HG02588 (cell line): ENCODE data around the gene ZCCHC8.
"Not testable (repeated sequence)": the region's sequence is repeated elsewhere in the genome, so short reads cannot be mapped to it uniquely, and the experiment has no call there.

Source experiments
- ATAC-seq: cut with Tn5 transposase; IDR thresholded peaks from one replicate; pipeline ENCODE4 v1.9.1; 2021; ENCODE audit warnings: mild to moderate bottlenecking, moderate library complexity; ENCODE audit not compliant: unreplicated experiment

ZCCHC8 gene

DNA sequence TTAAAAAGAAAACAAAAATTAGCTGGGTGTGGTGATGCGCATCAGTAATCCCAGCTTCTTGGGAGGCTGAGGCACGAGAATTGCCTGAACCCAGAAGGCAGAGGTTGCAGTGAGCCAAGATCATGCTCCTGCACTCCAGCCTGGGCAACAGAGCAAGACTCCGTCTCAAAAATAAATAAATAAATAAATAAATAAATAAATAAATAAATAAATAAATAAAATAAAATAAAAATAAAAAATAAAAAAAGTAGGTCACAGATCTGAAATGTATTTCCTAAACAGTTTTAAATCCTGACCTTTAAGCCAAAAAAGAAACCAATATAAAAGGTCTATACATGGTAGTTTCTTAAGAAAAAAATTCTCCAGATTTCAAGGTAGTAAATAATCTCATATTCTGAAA is 12.3 kb upstream of the ZCCHC8 start:
- not testable (repeated sequence) for ATAC-seq

DNA sequence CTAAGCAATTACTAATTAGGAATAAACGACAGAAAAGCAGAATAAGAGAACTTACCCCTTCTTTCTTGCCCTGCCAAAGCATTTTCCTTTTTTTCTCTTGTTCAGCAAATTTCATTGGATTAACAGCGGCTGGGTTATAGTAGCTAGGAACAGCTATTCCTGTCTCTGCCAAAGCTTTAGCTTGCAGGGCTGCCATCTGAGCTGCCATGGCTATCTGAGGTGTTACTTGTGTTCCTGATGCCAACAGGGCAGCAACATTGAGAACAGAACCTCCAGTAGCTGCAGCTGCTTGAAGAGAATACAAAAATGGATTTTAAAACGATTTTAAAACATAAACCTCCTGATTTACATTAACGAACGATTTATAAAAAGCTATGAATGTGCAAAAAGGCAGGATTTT is 7.4 kb upstream of the ZCCHC8 start:
- no peak for ATAC-seq

DNA sequence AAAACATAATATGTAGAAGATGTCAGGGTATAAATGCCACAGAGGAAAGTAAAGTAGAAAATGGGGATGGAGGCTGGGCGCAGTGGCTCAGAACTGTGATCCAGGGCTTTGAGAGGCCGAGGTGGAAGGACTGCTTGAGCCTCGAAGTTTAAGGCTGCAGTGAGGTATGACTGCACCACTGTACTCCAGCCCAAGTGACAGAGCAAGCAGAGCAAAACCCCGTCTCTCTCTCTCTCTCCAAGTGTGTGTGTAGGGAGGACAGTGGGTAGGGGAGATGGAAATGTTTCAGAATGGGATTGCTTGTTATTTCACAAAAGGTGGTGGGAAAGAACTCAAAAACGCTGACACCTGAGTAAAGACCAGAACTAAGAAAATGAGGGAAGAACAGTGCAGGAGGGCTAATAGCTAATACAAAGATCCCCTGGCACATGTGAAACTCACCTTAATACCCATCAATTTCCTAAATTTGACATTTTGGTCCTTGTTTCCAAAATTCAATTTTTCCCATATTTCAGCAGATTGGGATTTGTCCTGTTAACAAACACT is 5.7 kb upstream of the ZCCHC8 start:
- ATAC-seq = no peak

GRCh38 chr12:122505419-122506051 is 4.8 kb upstream of the ZCCHC8 start:
- ATAC-seq = no peak

DNA sequence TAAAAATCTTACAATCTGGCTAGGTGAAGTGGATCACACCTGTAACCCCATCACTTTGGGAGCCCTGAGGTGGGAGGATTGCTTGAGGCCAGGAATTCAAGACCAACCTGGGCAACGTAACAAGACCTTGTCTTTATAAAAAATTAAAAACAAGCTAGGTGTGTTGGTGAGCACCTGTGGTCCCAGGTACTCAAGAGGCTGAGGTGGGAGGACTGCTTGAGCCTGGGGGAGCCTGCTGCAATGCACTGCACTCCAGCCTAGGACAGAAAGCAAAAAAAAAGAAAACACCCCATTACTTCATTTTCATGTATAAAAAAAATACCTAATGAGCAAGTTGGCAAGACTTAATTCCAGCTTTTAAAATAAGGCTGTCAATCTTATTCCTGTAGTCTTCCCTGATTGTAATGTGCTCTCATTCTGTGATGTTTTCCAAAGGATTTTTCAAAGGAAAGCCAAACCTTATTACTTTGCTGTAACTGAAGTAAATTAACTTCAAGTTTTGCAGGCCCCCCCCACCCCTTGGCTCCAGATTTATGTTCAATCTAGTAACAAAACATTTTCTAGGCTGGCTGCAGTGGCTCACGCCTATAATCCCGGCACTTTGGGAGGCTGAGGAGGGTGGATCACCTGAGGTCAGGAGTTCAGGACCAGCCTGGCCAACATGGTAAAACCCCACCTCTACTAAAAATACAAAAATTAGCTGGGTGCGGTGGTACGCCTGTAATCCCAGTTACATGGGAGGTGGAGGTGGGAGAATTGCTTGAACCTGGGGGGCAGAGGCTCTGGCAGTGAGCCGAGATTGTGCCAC is 3.3 kb upstream of the ZCCHC8 start:
- no peak for ATAC-seq

DNA sequence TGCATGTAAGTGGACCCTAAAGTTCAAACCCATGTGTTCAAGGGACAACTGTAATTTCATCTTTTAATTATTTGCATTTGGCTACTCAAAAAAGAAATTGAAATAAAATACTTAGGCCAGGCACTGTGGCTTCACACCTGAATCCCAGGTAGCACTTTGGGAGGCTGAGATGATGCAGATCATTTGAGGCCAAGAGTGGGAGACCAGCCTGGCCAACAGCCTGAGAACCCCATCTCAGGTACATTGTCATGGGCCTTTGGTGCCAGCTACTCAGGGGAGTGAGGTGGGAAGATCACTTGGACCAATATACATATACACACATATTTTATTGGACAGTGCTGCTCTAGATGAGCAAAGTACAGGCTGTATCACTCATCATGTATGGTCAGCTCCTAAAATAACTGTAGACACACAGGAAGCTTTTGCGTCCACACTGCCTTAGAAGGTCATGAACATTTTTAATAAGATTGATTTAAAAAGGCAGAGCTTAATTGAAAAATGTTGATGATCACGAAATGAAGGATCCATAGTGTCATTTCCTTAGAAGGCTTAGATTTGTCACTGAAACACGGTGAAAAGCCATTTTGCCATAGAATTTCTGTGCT is 2.5 kb upstream of the ZCCHC8 start:
- ATAC-seq = no peak

GRCh38 chr12:122501489-122501989 is 807 bp upstream of the ZCCHC8 start:
- no peak for ATAC-seq

GRCh38 chr12:122499991-122500684 is 594 bp downstream of the ZCCHC8 start:
- ATAC-seq = peak; percentile 6

DNA sequence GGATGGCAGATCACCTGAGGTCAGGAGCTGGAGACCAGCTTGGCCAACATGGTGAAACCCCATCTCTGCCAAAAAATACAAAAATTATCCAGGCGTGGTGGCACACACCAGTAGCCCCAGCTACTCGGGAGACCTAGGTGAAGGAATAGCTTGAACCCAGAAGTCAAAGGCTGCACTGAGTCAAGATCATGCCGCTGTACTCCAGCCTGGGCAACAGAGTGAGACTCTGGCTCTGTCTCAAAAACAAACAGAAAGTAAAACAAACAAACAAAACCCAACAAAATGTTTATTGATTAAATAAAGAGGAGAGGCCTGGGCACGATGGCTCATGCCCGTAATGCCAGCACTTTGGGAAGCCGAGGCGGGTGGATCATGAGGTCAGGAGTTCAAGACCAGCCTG is 5.5 kb downstream of the ZCCHC8 start:
- no peak for ATAC-seq

- not testable (repeated sequence) for ATAC-seq
Observed at GRCh38 chr12:122493222-122493621, 7.5 kb downstream of the ZCCHC8 start.

DNA sequence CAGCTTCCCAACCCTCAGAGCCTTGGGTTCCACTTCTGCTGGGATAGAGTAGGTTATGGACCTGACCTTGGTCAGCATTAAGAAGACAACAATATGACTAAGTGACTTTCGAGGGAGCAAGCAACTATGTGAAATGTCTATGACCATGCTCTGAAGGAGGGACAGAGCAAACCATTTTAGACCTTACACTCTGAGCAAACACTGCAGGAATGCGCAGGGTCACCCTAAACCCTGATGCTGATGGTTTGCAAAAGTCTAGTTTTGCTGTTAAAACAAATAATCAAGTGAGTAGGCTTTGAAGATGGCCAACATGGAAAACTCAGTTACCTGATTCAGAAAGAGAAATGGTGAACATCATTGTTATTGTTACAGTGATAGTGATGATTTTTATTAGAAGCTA is 8.7 kb downstream of the ZCCHC8 start:
- no peak for ATAC-seq

DNA sequence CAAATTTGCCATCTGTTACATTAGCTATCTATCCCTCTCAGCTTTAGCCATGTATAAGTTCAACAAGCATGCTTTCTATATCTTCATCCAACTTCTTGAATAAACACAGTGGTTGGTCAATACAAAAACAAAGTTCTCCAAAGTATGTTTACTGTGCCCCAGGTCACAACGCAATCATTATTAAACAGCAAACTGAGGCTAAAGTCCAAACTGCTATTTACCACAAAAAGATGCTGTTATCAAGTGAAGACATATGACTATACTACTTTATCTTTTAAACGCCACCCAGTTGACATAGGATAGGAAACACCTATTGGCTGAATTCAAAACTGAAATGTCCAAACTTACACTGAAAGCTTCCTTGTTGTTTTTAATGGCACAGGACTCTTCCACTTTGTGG is 11.7 kb downstream of the ZCCHC8 start:
- no peak for ATAC-seq

DNA sequence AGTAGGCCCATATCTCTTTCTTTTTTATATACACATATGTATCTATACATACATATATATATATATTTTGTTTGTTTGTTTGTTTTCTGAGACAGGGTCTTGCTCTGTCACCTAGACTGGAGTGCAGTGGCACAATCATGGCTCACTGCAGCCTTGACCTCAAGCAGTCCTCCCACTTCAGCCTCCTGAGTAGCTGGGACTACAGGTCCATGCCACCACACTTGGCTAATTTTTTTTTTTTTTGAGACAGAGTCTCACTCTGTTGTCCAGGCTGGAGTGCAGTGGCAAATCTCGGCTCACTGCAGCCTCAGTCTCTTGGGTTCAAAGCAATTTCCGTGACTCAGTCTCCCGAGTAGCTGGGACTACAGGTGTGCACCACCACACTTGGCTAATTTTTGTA is 12.9 kb downstream of the ZCCHC8 start:
- not testable (repeated sequence) for ATAC-seq

- ATAC-seq = no peak
Observed at GRCh38 chr12:122486805-122487426, 13.8 kb downstream of the ZCCHC8 start.

- not testable (repeated sequence) for ATAC-seq
Observed at GRCh38 chr12:122486360-122486759, 14.4 kb downstream of the ZCCHC8 start.

DNA sequence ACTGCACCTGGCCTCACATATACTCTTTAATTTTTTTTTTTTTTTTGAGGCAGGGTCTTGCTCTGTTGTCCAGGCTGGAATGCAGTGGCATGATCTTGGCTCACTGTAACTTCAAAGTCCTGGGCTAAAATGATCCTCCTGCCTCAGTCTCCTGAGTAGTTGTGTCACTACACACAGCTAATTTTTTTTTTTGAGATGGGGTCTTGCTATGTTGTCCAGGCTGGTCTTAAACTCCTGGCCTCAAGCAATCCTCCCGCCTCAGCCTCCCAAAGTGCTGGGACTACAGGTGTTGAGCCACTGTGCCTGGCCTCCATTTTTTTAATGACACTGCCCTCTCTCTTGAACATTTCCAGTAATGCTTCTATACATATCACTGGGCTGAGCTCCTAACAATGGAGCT is 16.3 kb downstream of the ZCCHC8 start:
- not testable (repeated sequence) for ATAC-seq

DNA sequence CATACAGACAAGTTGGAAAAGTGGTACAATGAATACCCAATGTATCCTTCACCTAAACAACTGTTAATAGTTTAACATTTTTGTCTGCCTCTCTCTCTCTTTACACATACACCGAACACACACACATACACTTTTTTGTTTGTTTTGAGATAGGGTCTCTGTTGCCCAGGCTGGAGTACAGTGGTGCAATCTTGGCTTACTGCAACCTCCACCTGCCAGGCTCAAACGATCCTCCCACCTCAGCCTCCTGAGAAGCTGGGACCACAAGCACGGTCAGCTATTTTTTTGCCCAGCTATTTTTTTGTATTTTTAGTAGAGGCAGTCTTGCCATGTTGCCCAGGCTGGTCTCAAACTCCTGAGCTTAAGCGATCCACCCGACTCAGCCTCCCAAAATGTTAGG is 16.8 kb downstream of the ZCCHC8 start:
- ATAC-seq = no peak

GRCh38 chr12:122481861-122482260 is 18.9 kb downstream of the ZCCHC8 start:
- ATAC-seq = no peak

GRCh38 chr12:122480753-122481152 is 20.0 kb downstream of the ZCCHC8 start:
- no peak for ATAC-seq

- ATAC-seq = no peak
Observed at GRCh38 chr12:122474324-122474716, 26.4 kb downstream of the ZCCHC8 start.
